C4-2B (cell line): ENCODE measurements around the gene B4GALT5.

Experiments used
- ZFX ChIP-seq: fragments of 450-650 bp; IDR thresholded peaks from 2 replicates; pipeline ENCODE4 v1.6.1; 2017
- TF ChIP-seq, protein P1 (sequence below): fragments of 450-650 bp; conservative IDR thresholded peaks from 2 replicates; pipeline ENCODE4 v1.5.1; 2017; ENCODE audit warnings: mild to moderate bottlenecking

DNA sequence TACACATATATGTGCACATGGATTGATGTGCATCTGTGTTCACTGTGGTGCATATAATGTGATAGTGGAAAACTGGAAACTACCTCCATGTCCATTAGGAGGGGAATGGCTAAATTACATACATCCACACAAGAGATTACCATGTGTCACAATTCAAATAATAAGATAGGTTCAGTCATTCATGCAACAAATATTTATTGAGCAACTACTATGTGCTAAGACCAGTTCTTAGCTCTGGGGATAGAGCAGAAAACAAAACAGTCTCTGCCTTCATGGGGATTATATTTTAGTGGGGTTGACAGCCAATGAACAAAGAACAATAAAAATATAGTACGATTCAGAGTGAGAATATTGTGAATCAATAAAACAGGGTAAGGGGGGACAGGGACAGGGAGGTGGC lies 84.1 kb downstream of the B4GALT5 start:
- TF ChIP-seq, protein P1, sequence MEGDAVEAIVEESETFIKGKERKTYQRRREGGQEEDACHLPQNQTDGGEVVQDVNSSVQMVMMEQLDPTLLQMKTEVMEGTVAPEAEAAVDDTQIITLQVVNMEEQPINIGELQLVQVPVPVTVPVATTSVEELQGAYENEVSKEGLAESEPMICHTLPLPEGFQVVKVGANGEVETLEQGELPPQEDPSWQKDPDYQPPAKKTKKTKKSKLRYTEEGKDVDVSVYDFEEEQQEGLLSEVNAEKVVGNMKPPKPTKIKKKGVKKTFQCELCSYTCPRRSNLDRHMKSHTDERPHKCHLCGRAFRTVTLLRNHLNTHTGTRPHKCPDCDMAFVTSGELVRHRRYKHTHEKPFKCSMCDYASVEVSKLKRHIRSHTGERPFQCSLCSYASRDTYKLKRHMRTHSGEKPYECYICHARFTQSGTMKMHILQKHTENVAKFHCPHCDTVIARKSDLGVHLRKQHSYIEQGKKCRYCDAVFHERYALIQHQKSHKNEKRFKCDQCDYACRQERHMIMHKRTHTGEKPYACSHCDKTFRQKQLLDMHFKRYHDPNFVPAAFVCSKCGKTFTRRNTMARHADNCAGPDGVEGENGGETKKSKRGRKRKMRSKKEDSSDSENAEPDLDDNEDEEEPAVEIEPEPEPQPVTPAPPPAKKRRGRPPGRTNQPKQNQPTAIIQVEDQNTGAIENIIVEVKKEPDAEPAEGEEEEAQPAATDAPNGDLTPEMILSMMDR: no peak
- no peak for TF ChIP-seq ZFX
